ENCODE measurements around the gene VRK3.

The VRK3 gene

GRCh38 chr19:50007170-50007569 is 18.0 kb downstream of the VRK3 start:
- Histone ChIP-seq H3K9me3 (ENCODE audit: control insufficient read depth, insufficient read depth, low read length) (no peaks in the 10 kb centered on the region), H3K9me2 (replicated peaks; ENCODE audit: control insufficient read depth, low read length) (no peaks in the 10 kb centered on the region), H3F3A (ENCODE audit: control insufficient read depth, insufficient read depth) (no peaks in the 10 kb centered on the region), H3K79me2 (ENCODE audit: control insufficient read depth, low read length) (no peaks in the 10 kb centered on the region), H3K4me3 (ENCODE audit: low read length) (no peak overlapping the region), H3K4me1 (ENCODE audit: control insufficient read depth, low read length) (no peaks in the 10 kb centered on the region), H3K4me2 (ENCODE audit: low read length) (no peak overlapping the region), H3K36me3 (ENCODE audit: control insufficient read depth, low read length) (peaks cover 37% of the 10 kb centered on the region), H3K27me3 (ENCODE audit: control insufficient read depth, low read length) (no peaks in the 10 kb centered on the region), H4K20me1 (ENCODE audit: control insufficient read depth, insufficient read depth, low read depth, low read length) (no peaks in the 10 kb centered on the region), H3K27ac (ENCODE audit: low read depth, low read length) (no peak overlapping the region)
- TF ChIP-seq, protein P1, sequence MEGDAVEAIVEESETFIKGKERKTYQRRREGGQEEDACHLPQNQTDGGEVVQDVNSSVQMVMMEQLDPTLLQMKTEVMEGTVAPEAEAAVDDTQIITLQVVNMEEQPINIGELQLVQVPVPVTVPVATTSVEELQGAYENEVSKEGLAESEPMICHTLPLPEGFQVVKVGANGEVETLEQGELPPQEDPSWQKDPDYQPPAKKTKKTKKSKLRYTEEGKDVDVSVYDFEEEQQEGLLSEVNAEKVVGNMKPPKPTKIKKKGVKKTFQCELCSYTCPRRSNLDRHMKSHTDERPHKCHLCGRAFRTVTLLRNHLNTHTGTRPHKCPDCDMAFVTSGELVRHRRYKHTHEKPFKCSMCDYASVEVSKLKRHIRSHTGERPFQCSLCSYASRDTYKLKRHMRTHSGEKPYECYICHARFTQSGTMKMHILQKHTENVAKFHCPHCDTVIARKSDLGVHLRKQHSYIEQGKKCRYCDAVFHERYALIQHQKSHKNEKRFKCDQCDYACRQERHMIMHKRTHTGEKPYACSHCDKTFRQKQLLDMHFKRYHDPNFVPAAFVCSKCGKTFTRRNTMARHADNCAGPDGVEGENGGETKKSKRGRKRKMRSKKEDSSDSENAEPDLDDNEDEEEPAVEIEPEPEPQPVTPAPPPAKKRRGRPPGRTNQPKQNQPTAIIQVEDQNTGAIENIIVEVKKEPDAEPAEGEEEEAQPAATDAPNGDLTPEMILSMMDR (IDR thresholded peaks at IDR 0.05; ENCODE audit: low read depth, low read length, poor library complexity, severe bottlenecking), result no peak
- no peak for TF ChIP-seq EZH2phosphoT487 (IDR thresholded peaks at IDR 0.05; ENCODE audit: borderline replicate concordance, low read length)

DNA sequence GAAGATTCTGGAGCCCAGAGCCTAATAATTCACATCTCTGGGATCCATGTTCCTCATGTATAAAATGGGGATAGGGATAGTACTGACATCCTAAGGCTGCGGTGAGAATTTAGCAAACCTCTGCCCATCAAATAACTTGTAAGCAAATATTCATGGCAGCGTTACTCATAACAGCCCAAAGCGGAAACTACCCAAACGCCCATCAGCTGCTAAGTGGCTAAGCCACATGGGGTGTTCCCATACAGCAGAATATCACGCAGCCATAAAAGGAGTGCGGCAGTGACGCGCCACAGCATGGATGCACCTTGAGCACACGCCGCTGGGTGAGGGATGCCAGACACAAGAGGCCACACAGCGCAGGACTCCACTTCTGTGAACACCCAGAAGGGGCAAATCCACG is 19.7 kb downstream of the VRK3 start:
- Histone ChIP-seq H3K27me3 (ENCODE audit: control insufficient read depth, low read length) (no peaks in the 10 kb centered on the region), H3K79me2 (ENCODE audit: control insufficient read depth, low read length) (no peaks in the 10 kb centered on the region), H3K36me3 (ENCODE audit: control insufficient read depth, low read length) (peaks cover 44% of the 10 kb centered on the region), H3F3A (ENCODE audit: control insufficient read depth, insufficient read depth) (no peaks in the 10 kb centered on the region), H4K20me1 (ENCODE audit: control insufficient read depth, insufficient read depth, low read depth, low read length) (no peaks in the 10 kb centered on the region), H3K9me3 (ENCODE audit: control insufficient read depth, insufficient read depth, low read length) (no peaks in the 10 kb centered on the region), H3K4me2 (ENCODE audit: low read length) (no peak overlapping the region), H3K27ac (ENCODE audit: low read depth, low read length) (no peak overlapping the region), H3K4me3 (ENCODE audit: low read length) (no peak overlapping the region), H3K9me2 (replicated peaks; ENCODE audit: control insufficient read depth, low read length) (no peaks in the 10 kb centered on the region), H3K4me1 (ENCODE audit: control insufficient read depth, low read length) (no peaks in the 10 kb centered on the region)
- TF ChIP-seq, protein P1 (IDR thresholded peaks at IDR 0.05; ENCODE audit: low read depth, low read length, poor library complexity, severe bottlenecking), result no peak
- TF ChIP-seq EZH2phosphoT487 (IDR thresholded peaks at IDR 0.05; ENCODE audit: borderline replicate concordance, low read length), result no peak

DNA sequence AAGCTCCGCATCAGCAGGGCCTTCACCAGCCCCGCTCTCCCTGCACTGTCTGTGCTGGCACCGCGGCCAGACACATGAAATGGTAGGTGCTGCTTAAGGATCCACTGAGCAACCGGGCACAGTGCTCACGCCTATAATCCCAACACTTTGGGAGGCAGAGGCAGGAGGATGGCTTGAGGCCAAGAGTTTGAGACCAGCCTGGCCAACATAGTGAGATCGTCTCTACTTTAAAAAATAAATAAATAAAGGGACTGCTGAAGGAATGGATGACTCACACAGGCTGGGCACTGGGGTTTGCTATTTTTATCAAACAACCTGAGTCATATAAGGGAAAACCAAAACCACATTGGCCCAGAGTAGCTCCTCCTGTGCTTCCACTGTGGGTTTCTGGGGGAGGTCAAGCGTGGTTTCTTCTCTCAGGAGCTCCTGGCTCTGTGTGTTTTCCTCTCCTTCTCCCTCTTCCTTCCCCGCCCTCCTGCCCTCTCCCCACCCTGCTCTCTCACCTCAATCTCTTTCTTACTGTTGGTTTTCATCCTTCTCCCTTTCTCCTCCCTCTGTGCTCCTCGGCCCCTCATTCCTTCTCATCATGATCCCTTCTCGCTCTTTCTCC is 21.3 kb downstream of the VRK3 start:
- H3K36me3 ChIP-seq (ENCODE audit: control insufficient read depth, low read length), result peaks cover 49% of the 10 kb centered on the region
- no peaks in the 10 kb centered on the region for H3K79me2 ChIP-seq (ENCODE audit: control insufficient read depth, low read length)
- H3K9me3 ChIP-seq (ENCODE audit: control insufficient read depth, insufficient read depth, low read length), result no peaks in the 10 kb centered on the region
- H3K4me3 ChIP-seq (ENCODE audit: low read length), result no peak overlapping the region
- no peaks in the 10 kb centered on the region for H3K27me3 ChIP-seq (ENCODE audit: control insufficient read depth, low read length)
- H3K4me2 ChIP-seq (ENCODE audit: low read length), result no peak overlapping the region
- no peaks in the 10 kb centered on the region for H4K20me1 ChIP-seq (ENCODE audit: control insufficient read depth, insufficient read depth, low read depth, low read length)
- no peak overlapping the region for H3K27ac ChIP-seq (ENCODE audit: low read depth, low read length)
- H3K9me2 ChIP-seq (replicated peaks; ENCODE audit: control insufficient read depth, low read length), result no peaks in the 10 kb centered on the region
- TF ChIP-seq, protein P1 (IDR thresholded peaks at IDR 0.05; ENCODE audit: low read depth, low read length, poor library complexity, severe bottlenecking), result no peak
- TF ChIP-seq EZH2phosphoT487 (IDR thresholded peaks at IDR 0.05; ENCODE audit: borderline replicate concordance, low read length), result no peak
- no peaks in the 10 kb centered on the region for H3K4me1 ChIP-seq (ENCODE audit: control insufficient read depth, low read length)
- H3F3A ChIP-seq (ENCODE audit: control insufficient read depth, insufficient read depth), result no peaks in the 10 kb centered on the region
